A673 (cell line): ENCODE data around the gene TMTC2. TPM values are rescaled to one million over a fixed set of nuclear protein-coding genes. Genes with fewer than 3 reads are reported as not detected.

Experiments
- BruUV-seq: library from RNA; stranded (reverse); fragments of 400-500 nt; replicated peaks from 2 replicates; lab custom pipeline; 2021; lab: Mats Ljungman, UMichigan
- CTCF ChIA-PET: fragments of 300-600 bp; sonication (Branson Sonifier 250); formaldehyde crosslinking; loops from one replicate; lab custom pipeline; 2022; ENCODE audit warnings: antibody characterized with exemption; lab: Charles Lee
- POLR2A ChIA-PET: fragments of 300-600 bp; sonication (Branson Sonifier 250); formaldehyde crosslinking; loops from one replicate; lab custom pipeline; 2022; ENCODE audit warnings: antibody characterized with exemption; ENCODE audit not compliant: low non-redundant PET; lab: Charles Lee
- DNase-seq: peaks from one replicate; pipeline ENCODE4 v3.0.0-alpha.2; 2015; ENCODE audit warnings: low spot score
- H3K27ac ChIP-seq: fragments of 200-600 bp; sonication (generic); 2 replicates; pipeline ENCODE4 v1.5.1; 2016; ENCODE audit warnings: mixed run types, low read depth, mild to moderate bottlenecking, mixed read lengths, antibody characterized with exemption, low read length; ENCODE audit not compliant: poor library complexity, severe bottlenecking
- H3K27me3 ChIP-seq: fragments of 200-600 bp; sonication (generic); replicated peaks from 2 replicates; pipeline ENCODE4 v1.6.1; 2017; ENCODE audit warnings: mixed run types, low read depth, mild to moderate bottlenecking, mixed read lengths, antibody characterized with exemption, low read length; ENCODE audit not compliant: insufficient read depth, poor library complexity
- H3K36me3 ChIP-seq: fragments of 200-600 bp; sonication (generic); 2 replicates; pipeline ENCODE4 v1.6.1; 2016; ENCODE audit warnings: mixed run types, mild to moderate bottlenecking, mixed read lengths, antibody characterized with exemption, low read length; ENCODE audit not compliant: insufficient read depth, poor library complexity, severe bottlenecking
- H3K4me1 ChIP-seq: fragments of 200-600 bp; sonication (generic); 2 replicates; pipeline ENCODE4 v1.6.1; 2017; ENCODE audit warnings: mixed run types, mild to moderate bottlenecking, mixed read lengths, antibody characterized with exemption, low read length; ENCODE audit not compliant: insufficient read depth, poor library complexity, severe bottlenecking
- H3K4me3 ChIP-seq: fragments of 200-600 bp; sonication (generic); 2 replicates; pipeline ENCODE4 v1.5.1; 2016; ENCODE audit warnings: low read depth, mixed run types, mild to moderate bottlenecking, mixed read lengths, low read length; ENCODE audit not compliant: poor library complexity, severe bottlenecking
- H3K9me3 ChIP-seq: fragments of 200-600 bp; sonication (generic); 2 replicates; pipeline ENCODE4 v1.6.1; 2016; ENCODE audit warnings: mixed run types, low read depth, mild to moderate bottlenecking, mixed read lengths, antibody characterized with exemption, low read length; ENCODE audit not compliant: poor library complexity, severe bottlenecking
- CTCF ChIP-seq: fragments of 300-800, 200-600 bp; sonication (generic); conservative IDR thresholded peaks from 2 replicates; pipeline ENCODE4 v1.5.1; 2017; ENCODE audit warnings: low read depth, mild to moderate bottlenecking, antibody characterized with exemption, low read length, moderate library complexity, mixed read lengths
- EZH2 ChIP-seq: fragments of 200-600 bp; sonication (generic); IDR thresholded peaks from 2 replicates; pipeline ENCODE4 v1.6.1; 2017; ENCODE audit warnings: borderline replicate concordance, low read depth, mild to moderate bottlenecking, mixed read lengths, antibody characterized with exemption, low read length; ENCODE audit not compliant: poor library complexity, severe bottlenecking
- intact Hi-C: fragments of 100-400 bp; cut with micrococcal nuclease; formaldehyde crosslinking; loops from one replicate; pipeline ENCODE4 v1.10.0; 2022; ENCODE audit not compliant: unreplicated experiment
- total RNA-seq: library from RNA; stranded (reverse); gene quantifications from 2 replicates; pipeline ENCODE4 v1.2.3, GENCODE V29; 2021

The TMTC2 gene
- total RNA-seq, 1 experiment from 2014 or later = 3.3 TPM

GRCh38 chr12:82857911-82858533 lies 171.3 kb downstream of the TMTC2 start:
- Histone ChIP-seq H3K27me3 (no peaks in the 10 kb centered on the region), H3K4me3 (no peak overlapping the region), H3K9me3 (no peaks in the 10 kb centered on the region), H3K4me1 (peaks cover 11% of the 10 kb centered on the region), H3K36me3 (no peaks in the 10 kb centered on the region), H3K27ac (no peak overlapping the region)
- ChIA-PET POLR2A (no interaction called here), CTCF (no interaction called here)
- no TSS peak for BruUV-seq
- intact Hi-C loops = no loop called here
- no peak for DNase-seq
- TF ChIP-seq CTCF (no peak), EZH2 (no peak)

- ChIA-PET POLR2A (no interaction called here), CTCF (no interaction called here)
- no peak for DNase-seq
- Histone ChIP-seq H3K4me1 (peaks cover 16% of the 10 kb centered on the region), H3K27ac (no peak overlapping the region), H3K4me3 (no peak overlapping the region), H3K36me3 (no peaks in the 10 kb centered on the region), H3K27me3 (no peaks in the 10 kb centered on the region), H3K9me3 (no peaks in the 10 kb centered on the region)
- intact Hi-C loops = no loop called here
- TF ChIP-seq EZH2 (no peak), CTCF (no peak)
- no TSS peak for BruUV-seq
These were observed 171.8 kb downstream of the TMTC2 start for GRCh38 chr12:82858534-82858917.

GRCh38 chr12:82862069-82862841 lies 175.5 kb downstream of the TMTC2 start:
- no peaks in the 10 kb centered on the region for H3K27me3 ChIP-seq
- peak; percentile 40 for DNase-seq
- no TSS peak for BruUV-seq
- H3K4me1 ChIP-seq = peaks cover 21% of the 10 kb centered on the region
- H3K4me3 ChIP-seq = no peak overlapping the region
- H3K9me3 ChIP-seq = no peaks in the 10 kb centered on the region
- POLR2A ChIA-PET = no interaction called here
- intact Hi-C loops = no loop called here
- no peak overlapping the region for H3K27ac ChIP-seq
- H3K36me3 ChIP-seq = no peaks in the 10 kb centered on the region
- TF ChIP-seq CTCF (no peak), EZH2 (no peak)
- CTCF ChIA-PET = no interaction called here
